DOHH2 (cell line): ENCODE measurements around the gene ADCY6.

ENCODE experiments used
- EZH2phosphoT487 ChIP-seq: fragments of 200-600 bp; sonication (generic); IDR thresholded peaks from 2 replicates; pipeline ENCODE4 v1.6.1; 2017; ENCODE audit warnings: borderline replicate concordance, mild to moderate bottlenecking, antibody characterized with exemption, low read length, moderate library complexity, mixed read lengths
- TF ChIP-seq, protein P1 (sequence below): fragments of 200-600 bp; sonication (generic); IDR thresholded peaks from one replicate; pipeline ENCODE4 v1.5.1; 2014; ENCODE audit warnings: antibody characterized with exemption, mild to moderate bottlenecking, low read depth, low read length; ENCODE audit not compliant: poor library complexity, severe bottlenecking

GRCh38 chr12:48739618-48740269 lies 49.1 kb downstream of the ADCY6 start:
- TF ChIP-seq, protein P1, sequence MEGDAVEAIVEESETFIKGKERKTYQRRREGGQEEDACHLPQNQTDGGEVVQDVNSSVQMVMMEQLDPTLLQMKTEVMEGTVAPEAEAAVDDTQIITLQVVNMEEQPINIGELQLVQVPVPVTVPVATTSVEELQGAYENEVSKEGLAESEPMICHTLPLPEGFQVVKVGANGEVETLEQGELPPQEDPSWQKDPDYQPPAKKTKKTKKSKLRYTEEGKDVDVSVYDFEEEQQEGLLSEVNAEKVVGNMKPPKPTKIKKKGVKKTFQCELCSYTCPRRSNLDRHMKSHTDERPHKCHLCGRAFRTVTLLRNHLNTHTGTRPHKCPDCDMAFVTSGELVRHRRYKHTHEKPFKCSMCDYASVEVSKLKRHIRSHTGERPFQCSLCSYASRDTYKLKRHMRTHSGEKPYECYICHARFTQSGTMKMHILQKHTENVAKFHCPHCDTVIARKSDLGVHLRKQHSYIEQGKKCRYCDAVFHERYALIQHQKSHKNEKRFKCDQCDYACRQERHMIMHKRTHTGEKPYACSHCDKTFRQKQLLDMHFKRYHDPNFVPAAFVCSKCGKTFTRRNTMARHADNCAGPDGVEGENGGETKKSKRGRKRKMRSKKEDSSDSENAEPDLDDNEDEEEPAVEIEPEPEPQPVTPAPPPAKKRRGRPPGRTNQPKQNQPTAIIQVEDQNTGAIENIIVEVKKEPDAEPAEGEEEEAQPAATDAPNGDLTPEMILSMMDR, result no peak
- no peak for TF ChIP-seq EZH2phosphoT487
